Measurements from ENCODE around the gene SUSD3. TPM values are rescaled to one million over a fixed set of nuclear protein-coding genes. Genes with fewer than 3 reads are reported as not detected.

Gene SUSD3
- total and polyA plus RNA-seq, 2 donors (not counting 3 experiments of a cell fraction or from before 2014, with no cell fraction given), result not detected

GRCh38 chr9:93023521-93023815 is 35.0 kb upstream of the SUSD3 start:
- no peak overlapping the region for H3K4me2 ChIP-seq (ENCODE audit: insufficient read depth, low read length)
- dilution Hi-C loops (cut with MboI; ENCODE audit: extremely low pct_ligation_motif_present, low sequenced_read_pairs) (no loop called here), intact Hi-C loops (cut with micrococcal nuclease) (no loop called here)
- DNase-seq (ENCODE audit: low read depth, low spot score) (no peak), FAIRE-seq (no peak)
- no peak overlapping the region for H3K9ac ChIP-seq (replicated peaks; ENCODE audit: extremely low read depth, insufficient read depth, low read length)
- CTCF ChIA-PET, result no interaction called here
- H2AFZ ChIP-seq (ENCODE audit: low read depth, low read length), result no peak overlapping the region
- H3K9me3 ChIP-seq (replicated peaks; ENCODE audit: control insufficient read depth, insufficient read depth, low read length), result no peaks in the 10 kb centered on the region
- POLR2A ChIA-PET, result interaction anchor here (0.7 kb wide), 1 partner anchor 1622 kb away, joined by 5 read pairs; no protein-coding TSS in a partner anchor
- H3K27me3 ChIP-seq (ENCODE audit: control insufficient read depth in 2 of 2, insufficient read depth in 2 of 2, low read length in 2 of 2), result no peaks in the 10 kb centered on the region
- H3K36me3 ChIP-seq (ENCODE audit: control insufficient read depth in 2 of 2, extremely low read depth in 1 of 2, insufficient read depth in 2 of 2, low read length in 2 of 2), result no peaks in the 10 kb centered on the region
- no peak for TF ChIP-seq MAX (IDR thresholded peaks at IDR 0.05; ENCODE audit: insufficient read depth, insufficient read length)
- no peak for TF ChIP-seq FOS (IDR thresholded peaks at IDR 0.05; ENCODE audit: borderline replicate concordance, insufficient read depth, low read length)
- TF ChIP-seq JUN (IDR thresholded peaks at IDR 0.05; ENCODE audit: borderline replicate concordance, insufficient read depth, insufficient read length, low read depth), result no peak
- TF ChIP-seq, protein P1, sequence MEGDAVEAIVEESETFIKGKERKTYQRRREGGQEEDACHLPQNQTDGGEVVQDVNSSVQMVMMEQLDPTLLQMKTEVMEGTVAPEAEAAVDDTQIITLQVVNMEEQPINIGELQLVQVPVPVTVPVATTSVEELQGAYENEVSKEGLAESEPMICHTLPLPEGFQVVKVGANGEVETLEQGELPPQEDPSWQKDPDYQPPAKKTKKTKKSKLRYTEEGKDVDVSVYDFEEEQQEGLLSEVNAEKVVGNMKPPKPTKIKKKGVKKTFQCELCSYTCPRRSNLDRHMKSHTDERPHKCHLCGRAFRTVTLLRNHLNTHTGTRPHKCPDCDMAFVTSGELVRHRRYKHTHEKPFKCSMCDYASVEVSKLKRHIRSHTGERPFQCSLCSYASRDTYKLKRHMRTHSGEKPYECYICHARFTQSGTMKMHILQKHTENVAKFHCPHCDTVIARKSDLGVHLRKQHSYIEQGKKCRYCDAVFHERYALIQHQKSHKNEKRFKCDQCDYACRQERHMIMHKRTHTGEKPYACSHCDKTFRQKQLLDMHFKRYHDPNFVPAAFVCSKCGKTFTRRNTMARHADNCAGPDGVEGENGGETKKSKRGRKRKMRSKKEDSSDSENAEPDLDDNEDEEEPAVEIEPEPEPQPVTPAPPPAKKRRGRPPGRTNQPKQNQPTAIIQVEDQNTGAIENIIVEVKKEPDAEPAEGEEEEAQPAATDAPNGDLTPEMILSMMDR (IDR thresholded peaks at IDR 0.05; ENCODE audit: extremely low read depth in 1 of 2, insufficient read depth in 1 of 2, low read depth in 1 of 2, low read length in 2 of 2), result no peak
- TF ChIP-seq GATA2 (IDR thresholded peaks at IDR 0.05; ENCODE audit: insufficient read depth, insufficient read length, low read depth, low read length), result no peak
- TF ChIP-seq POLR2A (IDR thresholded peaks at IDR 0.05; ENCODE audit: low read depth, low read length), result no peak
- no peak for TF ChIP-seq MYC (IDR thresholded peaks at IDR 0.05; ENCODE audit: low read depth, low read length)
- TF ChIP-seq EZH2 (IDR thresholded peaks at IDR 0.05; ENCODE audit: borderline replicate concordance, low read depth, low read length, severe bottlenecking), result no peak
- TF ChIP-seq POLR2AphosphoS5 (IDR thresholded peaks at IDR 0.05; ENCODE audit: insufficient read depth, low read depth, low read length), result no peak
- no peaks in the 10 kb centered on the region for H4K20me1 ChIP-seq (replicated peaks; ENCODE audit: control insufficient read depth, extremely low read depth, insufficient read depth, low read length)
- BruUV-seq (replicated peaks), result no TSS peak
- H3K4me3 ChIP-seq (replicated peaks in 1 of 3; ENCODE audit: insufficient read depth in 1 of 3, low read depth in 1 of 3, low read length in 3 of 3), result no peak overlapping the region
- H3K27ac ChIP-seq (ENCODE audit: insufficient read depth, low read depth, low read length), result no peak overlapping the region
- H3K4me1 ChIP-seq (ENCODE audit: control insufficient read depth, extremely low read depth, insufficient read depth, low read length), result no peaks in the 10 kb centered on the region
- H3K9me1 ChIP-seq (replicated peaks; ENCODE audit: control insufficient read depth, extremely low read depth, insufficient read depth, low read length), result no peaks in the 10 kb centered on the region
- no peaks in the 10 kb centered on the region for H3K79me2 ChIP-seq (ENCODE audit: control insufficient read depth, insufficient read depth, low read length)

Data from endothelial cell of umbilical vein (primary cell).